H9 (cell line): Measurements from ENCODE around the gene SMURF1. TPM values are rescaled to one million over a fixed set of nuclear protein-coding genes. Genes with fewer than 3 reads are reported as not detected.

ENCODE experiments used
- DNase-seq: peaks from one replicate; pipeline ENCODE4 v3.0.0-alpha.2; 2017
- H2AFZ ChIP-seq: one replicate; pipeline ENCODE4 v1.6.1; 2013; ENCODE audit warnings: mild to moderate bottlenecking, low read length, control low read depth, moderate library complexity
- H2AK5ac ChIP-seq: 2 replicates; pipeline ENCODE4 v1.6.1; 2013; ENCODE audit warnings: low read length, control low read depth, mixed read lengths; ENCODE audit not compliant: insufficient read length
- H2BK120ac ChIP-seq: one replicate; pipeline ENCODE4 v1.6.1; 2013; ENCODE audit warnings: low read depth, mild to moderate bottlenecking, low read length, control low read depth, inconsistent platforms; ENCODE audit not compliant: poor library complexity, severe bottlenecking
- H2BK12ac ChIP-seq: 2 replicates; pipeline ENCODE4 v1.6.1; 2013; ENCODE audit warnings: low read length, control low read depth, mixed read lengths, low read depth; ENCODE audit not compliant: insufficient read length
- H2BK15ac ChIP-seq: 2 replicates; pipeline ENCODE4 v1.6.1; 2013; ENCODE audit warnings: low read depth, low read length, control low read depth
- H2BK20ac ChIP-seq: one replicate; pipeline ENCODE4 v1.6.1; 2013; ENCODE audit warnings: low read depth, mild to moderate bottlenecking, low read length, control low read depth, inconsistent platforms; ENCODE audit not compliant: poor library complexity, severe bottlenecking
- H2BK5ac ChIP-seq: 2 replicates; pipeline ENCODE4 v1.6.1; 2013; ENCODE audit warnings: low read length, control low read depth, mixed read lengths; ENCODE audit not compliant: insufficient read length
- H3K14ac ChIP-seq: 2 replicates; pipeline ENCODE4 v1.6.1; 2013; ENCODE audit warnings: low read length, control low read depth; ENCODE audit not compliant: insufficient read depth
- H3K18ac ChIP-seq: 2 replicates; pipeline ENCODE4 v1.6.1; 2013; ENCODE audit warnings: low read depth, mild to moderate bottlenecking, mixed read lengths, low read length, control low read depth; ENCODE audit not compliant: insufficient read length
- H3K23ac ChIP-seq: 2 replicates; pipeline ENCODE4 v1.6.1; 2013; ENCODE audit warnings: low read length, control low read depth, mixed read lengths, low read depth; ENCODE audit not compliant: insufficient read length
- H3K23me2 ChIP-seq: 2 replicates; pipeline ENCODE4 v1.6.1; 2013; ENCODE audit warnings: low read depth, mild to moderate bottlenecking, mixed read lengths, low read length, control low read depth; ENCODE audit not compliant: insufficient read length, poor library complexity, severe bottlenecking
- H3K27ac ChIP-seq: 2 replicates; pipeline ENCODE4 v1.5.1; 2013; ENCODE audit warnings: low read length, control low read depth, mixed read lengths, low read depth; ENCODE audit not compliant: insufficient read length
- H3K27me3 ChIP-seq: 2 replicates; pipeline ENCODE4 v1.6.1; 2013; ENCODE audit warnings: low read length, control low read depth, inconsistent platforms; ENCODE audit not compliant: insufficient read depth
- H3K4ac ChIP-seq: 2 replicates; pipeline ENCODE4 v1.6.1; 2013; ENCODE audit warnings: low read depth, mild to moderate bottlenecking, control low read depth, inconsistent platforms, low read length, moderate library complexity
- H3K4me1 ChIP-seq: 2 replicates; pipeline ENCODE4 v1.6.1; 2013; ENCODE audit warnings: low read length, control low read depth, inconsistent platforms; ENCODE audit not compliant: insufficient read depth
- H3K4me2 ChIP-seq: 2 replicates; pipeline ENCODE4 v1.6.1; 2013; ENCODE audit warnings: low read length, control low read depth, mixed read lengths; ENCODE audit not compliant: insufficient read length, insufficient read depth
- H3K56ac ChIP-seq: 2 replicates; pipeline ENCODE4 v1.6.1; 2013; ENCODE audit warnings: low read depth, mild to moderate bottlenecking, mixed read lengths, low read length, control low read depth; ENCODE audit not compliant: insufficient read length
- H3K79me1 ChIP-seq: 2 replicates; pipeline ENCODE4 v1.6.1; 2013; ENCODE audit warnings: low read depth, mild to moderate bottlenecking, moderate library complexity, low read length, control low read depth, inconsistent platforms; ENCODE audit not compliant: insufficient read depth, poor library complexity, severe bottlenecking
- H3K79me2 ChIP-seq: 2 replicates; pipeline ENCODE4 v1.6.1; 2013; ENCODE audit warnings: low read length, control low read depth, inconsistent platforms; ENCODE audit not compliant: insufficient read depth
- H3K9ac ChIP-seq: 2 replicates; pipeline ENCODE4 v1.6.1; 2013; ENCODE audit warnings: low read length, control low read depth, mixed read lengths; ENCODE audit not compliant: insufficient read length; ENCODE audit errors: extremely low read depth
- H3K9me3 ChIP-seq: one replicate; pipeline ENCODE4 v1.6.1; 2013; ENCODE audit warnings: low read depth, low read length, inconsistent platforms; ENCODE audit not compliant: control insufficient read depth
- H3T11ph ChIP-seq: one replicate; pipeline ENCODE4 v1.6.1; 2013; ENCODE audit warnings: mild to moderate bottlenecking, low read length, control low read depth, inconsistent platforms
- H4K20me1 ChIP-seq: one replicate; pipeline ENCODE4 v1.6.1; 2013; ENCODE audit not compliant: control insufficient read depth, insufficient read length, insufficient read depth
- H4K5ac ChIP-seq: 2 replicates; pipeline ENCODE4 v1.6.1; 2013; ENCODE audit warnings: low read depth, mild to moderate bottlenecking, mixed read lengths, low read length, control low read depth; ENCODE audit not compliant: insufficient read length
- H4K8ac ChIP-seq: replicated peaks from 2 replicates; pipeline ENCODE4 v1.6.1; 2013; ENCODE audit warnings: low read length, control low read depth, mixed read lengths, low read depth; ENCODE audit not compliant: insufficient read length
- H4K91ac ChIP-seq: 2 replicates; pipeline ENCODE4 v1.6.1; 2013; ENCODE audit warnings: low read depth, mild to moderate bottlenecking, moderate library complexity, mixed read lengths, low read length, control low read depth; ENCODE audit not compliant: insufficient read length
- H3K27ac Mint-ChIP-seq, 3 experiments: 2 replicates in 2 of 3; 3 replicates in 1 of 3; pipeline ENCODE4 v1.8.0; 2020 to 2021; ENCODE audit warnings: mixed read lengths in 3 of 3, mild to moderate bottlenecking in 1 of 3, moderate library complexity in 1 of 3
- H3K27me3 Mint-ChIP-seq: 2 replicates; pipeline ENCODE4 v1.8.0; 2021; ENCODE audit warnings: low read depth, mild to moderate bottlenecking, moderate library complexity, mixed read lengths
- H3K36me3 Mint-ChIP-seq, 3 experiments: 2 replicates in 2 of 3; 3 replicates in 1 of 3; pipeline ENCODE4 v1.8.0; 2020 to 2021; ENCODE audit warnings: low read depth in 3 of 3, mixed read lengths in 3 of 3; ENCODE audit not compliant: insufficient read depth in 1 of 3
- H3K4me1 Mint-ChIP-seq, 2 experiments: 2 replicates each; pipeline ENCODE4 v1.8.0; 2020; ENCODE audit warnings: mixed read lengths in 2 of 2
- H3K4me3 Mint-ChIP-seq, 2 experiments: 2 replicates in 1 of 2; 3 replicates in 1 of 2; pipeline ENCODE4 v1.8.0; 2020 to 2021; ENCODE audit warnings: mild to moderate bottlenecking in 2 of 2, mixed read lengths in 2 of 2, moderate library complexity in 1 of 2
- H3K9me3 Mint-ChIP-seq, 2 experiments: 2 replicates in 1 of 2; 3 replicates in 1 of 2; pipeline ENCODE4 v1.8.0; 2020; ENCODE audit warnings: mild to moderate bottlenecking in 2 of 2, mixed read lengths in 2 of 2, moderate library complexity in 1 of 2
- CTCF ChIP-seq: fragments of 200-600 bp; sonication (generic); conservative IDR thresholded peaks from 3 replicates; pipeline ENCODE4 v1.8.0; 2021; ENCODE audit warnings: antibody characterized with exemption, mild to moderate bottlenecking
- WGBS: extraction: QIAGEN DNeasy Blood & Tissue Kit; methylation state at CpG from one replicate; pipeline ENCODE4 v1.1.7; 2013; ENCODE audit warnings: missing lambda C conversion rate, low lambda C conversion rate, mixed read lengths; ENCODE audit not compliant: insufficient read length; ENCODE audit errors: extremely low coverage; 5-methylcytosine and 5-hydroxymethylcytosine counted together
- total RNA-seq: library from RNA; stranded (reverse); gene quantifications from 2 replicates; pipeline ENCODE4 v1.2.1, GENCODE V29; 2021

SMURF1 gene
- total RNA-seq, 1 experiment from 2014 or later = 29.4 TPM

- Histone ChIP-seq H3K4me1 (no peaks in the 10 kb centered on the region), H3T11ph (no peak overlapping the region), H4K91ac (no peak overlapping the region), H3K79me2 (no peaks in the 10 kb centered on the region), H2AFZ (no peak overlapping the region), H2BK12ac (no peak overlapping the region), H4K20me1 (no peaks in the 10 kb centered on the region), H2BK15ac (no peak overlapping the region), H3K27ac (no peak overlapping the region), H2BK120ac (no peak overlapping the region), H3K27me3 (no peaks in the 10 kb centered on the region), H3K4me2 (no peak overlapping the region), H3K56ac (no peak overlapping the region), H2AK5ac (no peak overlapping the region), H3K79me1 (no peaks in the 10 kb centered on the region), H2BK20ac (no peak overlapping the region), H3K23me2 (no peaks in the 10 kb centered on the region), H3K23ac (no peak overlapping the region), H3K14ac (no peak overlapping the region), H3K9me3 (no peaks in the 10 kb centered on the region), H3K9ac (no peak overlapping the region), H4K5ac (no peak overlapping the region), H3K18ac (no peak overlapping the region), H2BK5ac (no peak overlapping the region), H4K8ac (no peak overlapping the region), H3K4ac (no peak overlapping the region)
- Mint-ChIP-seq H3K27me3 (peaks cover 9% of the 10 kb centered on the region), H3K36me3 (no peaks in the 10 kb centered on the region), H3K4me1 (no peaks in the 10 kb centered on the region), H3K9me3 (no peaks in the 10 kb centered on the region), H3K27ac (no peak overlapping the region), H3K4me3 (no peak overlapping the region)
- TF ChIP-seq CTCF = no peak
- no CpG with 5 or more reads among the region's 10 CpGs for WGBS
- no peak for DNase-seq
Measured at GRCh38 chr7:99177165-99177564, 33.3 kb upstream of the SMURF1 start.
